Kidney (tissue), 14 donors: ENCODE measurements around the gene SYAP1. TPM values are rescaled to one million over a fixed set of nuclear protein-coding genes. Genes with fewer than 3 reads are reported as not detected.

ENCODE experiments used
- DNase-seq, 5 donors: peaks; one replicate each; pipeline ENCODE4 v3.0.0-alpha.2; 2013 to 2020
- FAIRE-seq: peaks from 2 replicates; lab custom pipeline; 2012; peaks lifted over from hg19 to GRCh38; lab: Jason Lieb, UNC
- H3K27ac ChIP-seq, 2 donors: one replicate each; pipeline ENCODE4 v1.7.0; 2013; ENCODE audit warnings: low read depth in 2 of 2, low read length in 2 of 2, inconsistent platforms in 1 of 2
- H3K27me3 ChIP-seq: one replicate; pipeline ENCODE4 v1.7.1; 2013; ENCODE audit warnings: low read length, inconsistent platforms; ENCODE audit not compliant: control insufficient read depth, insufficient read depth
- H3K36me3 ChIP-seq, 3 donors: one replicate each; pipeline versions ENCODE4 v1.7.0 to v1.7.1; 2013; ENCODE audit warnings: low read length in 3 of 3, control low read depth in 1 of 3, inconsistent platforms in 1 of 3; ENCODE audit not compliant: insufficient read depth in 3 of 3, control insufficient read depth in 2 of 3
- H3K4me1 ChIP-seq, 3 donors: one replicate each; pipeline versions ENCODE4 v1.7.0 to v1.7.1; 2013; ENCODE audit warnings: low read length in 3 of 3, inconsistent platforms in 1 of 3, low read depth in 1 of 3; ENCODE audit not compliant: control insufficient read depth in 2 of 3, insufficient read depth in 2 of 3
- H3K4me3 ChIP-seq, 3 donors: one replicate each; pipeline versions ENCODE4 v1.7.0 to v1.8.1; 2013; ENCODE audit warnings: low read length in 3 of 3, control low read depth in 1 of 3, inconsistent platforms in 1 of 3
- H3K9ac ChIP-seq, 3 donors: one replicate each; pipeline versions ENCODE4 v1.7.0 to v1.7.1; 2013; ENCODE audit warnings: low read length in 3 of 3, control low read depth in 1 of 3, inconsistent platforms in 1 of 3
- H3K9me3 ChIP-seq, 3 donors: one replicate each; pipeline versions ENCODE4 v1.7.0 to v1.7.1; 2013; ENCODE audit warnings: low read length in 3 of 3, control low read depth in 1 of 3, inconsistent platforms in 1 of 3; ENCODE audit not compliant: control insufficient read depth in 2 of 3, insufficient read depth in 1 of 3
- intact Hi-C: fragments of 100-400 bp; cut with DNase I; formaldehyde crosslinking; loops from one replicate; pipeline ENCODE4 v1.11.1; 2022
- polyA plus RNA-seq: library from polyadenylated mRNA; stranded (reverse); fragments of 350-450 nt; fragmentation: Illumina TruSeq; extraction: RNeasy Lipid Tissue Mini Kit (QIAGEN cat#74804); gene quantifications from one replicate; pipeline ENCODE4 v1.2.3, GENCODE V29; 2014; ENCODE audit warnings: low read depth, low replicate concordance; ENCODE audit not compliant: insufficient read depth
- total RNA-seq: library from RNA; stranded (reverse); fragmentation: NEBNext Ultra II Directional; extraction: Animal tissue kit (Norgen Biotek cat#: 25700); gene quantifications from one replicate; pipeline ENCODE4 v1.2.1, GENCODE V29; 2021
- TF ChIP-seq, protein P1 (sequence below): IDR thresholded peaks from 3 replicates; pipeline ENCODE4 v1.5.1; 2012; ENCODE audit warnings: mild to moderate bottlenecking, moderate library complexity, borderline replicate concordance; ENCODE audit not compliant: insufficient read depth; ENCODE audit errors: extremely low read depth
- donor health status: control.
- donor health status: control.
- donor health status: control.
- donor health status: control.
- donor health status: control.
- donor health status: DM: yes; HTN: yes; CAD: no.
- donor health status: Normal renal cell carcinoma (clear cell type).

SYAP1 gene
- total and polyA plus RNA-seq, 2 donors from 2014 or later: 16.6 to 40.3 TPM

DNA sequence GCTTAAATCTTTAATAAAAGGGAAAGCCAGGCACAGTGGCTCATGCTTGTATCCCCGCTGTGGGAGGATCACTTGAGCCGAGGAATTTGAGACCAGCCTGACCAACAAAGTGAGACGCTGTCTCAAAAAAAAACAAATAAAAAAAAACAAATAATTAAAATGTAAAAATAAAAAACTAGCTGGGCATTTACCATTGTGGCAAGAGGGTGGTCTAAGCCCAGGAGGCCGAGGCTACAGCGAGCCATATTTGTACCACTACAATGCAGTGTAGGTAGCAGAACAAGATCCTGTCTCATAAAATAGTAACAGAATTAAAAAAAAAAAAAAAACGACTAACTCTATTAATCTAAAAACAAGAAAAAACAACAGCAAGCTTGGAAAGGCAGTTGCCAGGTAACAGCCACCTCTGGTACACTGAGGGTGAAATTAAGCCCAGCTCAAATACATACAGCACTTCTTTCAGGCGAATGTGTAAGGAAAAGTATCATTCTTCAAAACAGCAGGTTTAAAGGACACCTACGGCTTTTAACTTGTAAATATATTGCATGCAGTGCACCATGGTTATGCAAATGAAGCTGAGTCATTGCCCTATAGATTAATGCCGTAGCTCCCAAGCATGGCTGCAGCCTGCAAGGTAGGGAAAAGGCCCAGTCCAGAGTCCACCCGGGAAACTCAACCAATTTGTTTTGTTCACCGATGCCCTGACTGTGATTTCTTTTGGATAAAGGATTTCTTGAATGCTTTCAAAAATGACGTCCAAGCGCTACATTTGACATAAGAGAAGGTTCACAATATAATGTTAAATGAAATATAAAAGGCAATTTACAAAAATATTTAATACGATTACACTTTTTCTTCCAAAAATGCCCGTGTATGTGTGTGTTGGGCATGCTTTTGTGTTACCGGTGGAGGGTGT lies 52.3 kb downstream of the SYAP1 start:
- peaks cover 2% of the 10 kb centered on the region for H3K27me3 ChIP-seq
- H3K27ac ChIP-seq: no peak overlapping the region
- DNase-seq: peak in 4 of 5 donors; percentile 41 to 71 (median 52)
- H3K4me3 ChIP-seq: no peak overlapping the region
- no peak overlapping the region for H3K9ac ChIP-seq
- no peaks in the 10 kb centered on the region for H3K4me1 ChIP-seq
- H3K36me3 ChIP-seq: no peaks in the 10 kb centered on the region
- no peaks in the 10 kb centered on the region for H3K9me3 ChIP-seq
- TF ChIP-seq, protein P1, sequence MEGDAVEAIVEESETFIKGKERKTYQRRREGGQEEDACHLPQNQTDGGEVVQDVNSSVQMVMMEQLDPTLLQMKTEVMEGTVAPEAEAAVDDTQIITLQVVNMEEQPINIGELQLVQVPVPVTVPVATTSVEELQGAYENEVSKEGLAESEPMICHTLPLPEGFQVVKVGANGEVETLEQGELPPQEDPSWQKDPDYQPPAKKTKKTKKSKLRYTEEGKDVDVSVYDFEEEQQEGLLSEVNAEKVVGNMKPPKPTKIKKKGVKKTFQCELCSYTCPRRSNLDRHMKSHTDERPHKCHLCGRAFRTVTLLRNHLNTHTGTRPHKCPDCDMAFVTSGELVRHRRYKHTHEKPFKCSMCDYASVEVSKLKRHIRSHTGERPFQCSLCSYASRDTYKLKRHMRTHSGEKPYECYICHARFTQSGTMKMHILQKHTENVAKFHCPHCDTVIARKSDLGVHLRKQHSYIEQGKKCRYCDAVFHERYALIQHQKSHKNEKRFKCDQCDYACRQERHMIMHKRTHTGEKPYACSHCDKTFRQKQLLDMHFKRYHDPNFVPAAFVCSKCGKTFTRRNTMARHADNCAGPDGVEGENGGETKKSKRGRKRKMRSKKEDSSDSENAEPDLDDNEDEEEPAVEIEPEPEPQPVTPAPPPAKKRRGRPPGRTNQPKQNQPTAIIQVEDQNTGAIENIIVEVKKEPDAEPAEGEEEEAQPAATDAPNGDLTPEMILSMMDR: no peak
- intact Hi-C loops: no loop called here
- FAIRE-seq: no peak

DNA sequence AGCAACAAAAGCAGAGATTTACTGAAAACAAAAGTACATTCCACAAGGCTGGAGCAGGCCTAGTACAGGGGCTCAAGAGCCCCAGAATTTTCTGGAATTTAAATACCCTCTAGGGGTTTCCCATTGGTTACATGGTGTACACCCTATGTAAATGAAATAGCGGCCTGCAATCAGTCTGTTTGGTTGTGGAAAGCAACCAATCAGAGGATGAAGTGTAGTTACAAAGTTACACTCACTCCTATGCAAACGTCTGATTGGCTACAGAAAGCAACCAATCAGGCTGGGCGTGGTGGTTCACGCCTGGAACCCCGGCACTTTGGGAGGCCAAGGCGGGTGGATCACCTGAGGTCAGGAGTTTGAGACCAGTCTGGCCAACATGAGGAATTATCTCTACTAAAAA lies 53.0 kb downstream of the SYAP1 start:
- FAIRE-seq: no peak
- H3K27ac ChIP-seq: no peak overlapping the region
- intact Hi-C loops: no loop called here

DNA sequence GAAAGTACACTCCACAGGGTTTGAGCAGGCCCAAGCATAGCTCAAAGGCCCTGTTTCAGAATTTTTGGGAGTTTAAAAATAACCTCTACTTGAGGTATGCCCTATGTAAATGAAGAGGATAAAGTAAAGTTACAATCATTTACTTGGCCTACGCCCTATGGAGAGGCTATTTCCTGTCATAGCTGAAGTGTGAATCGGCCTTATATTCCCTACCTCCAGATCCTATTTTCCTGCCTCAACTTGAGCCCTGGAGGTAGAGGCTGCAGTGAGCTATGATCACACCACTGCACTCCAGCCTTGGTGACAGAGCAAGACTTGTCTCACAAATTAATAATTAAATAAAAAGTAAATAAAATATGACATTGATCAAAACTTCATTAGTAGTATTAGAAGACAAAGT lies 55.3 kb downstream of the SYAP1 start:
- Histone ChIP-seq H3K4me1 (no peaks in the 10 kb centered on the region), H3K9ac (no peak overlapping the region), H3K9me3 (no peaks in the 10 kb centered on the region), H3K36me3 (no peaks in the 10 kb centered on the region), H3K4me3 (no peak overlapping the region), H3K27ac (no peak overlapping the region), H3K27me3 (peaks cover 2% of the 10 kb centered on the region)
- intact Hi-C loops: no loop called here
- DNase-seq: no peak
- no peak for FAIRE-seq
- TF ChIP-seq, protein P1: no peak

More for the DNA sequence above, 53.0 kb downstream of the SYAP1 start:
- no peak overlapping the region for H3K9ac ChIP-seq
- no peak for DNase-seq
- peaks cover 2% of the 10 kb centered on the region for H3K27me3 ChIP-seq
- no peaks in the 10 kb centered on the region for H3K36me3 ChIP-seq
- TF ChIP-seq, protein P1: no peak
- H3K9me3 ChIP-seq: no peaks in the 10 kb centered on the region
- H3K4me3 ChIP-seq: no peak overlapping the region
- no peaks in the 10 kb centered on the region for H3K4me1 ChIP-seq
